Endothelial cell (in vitro differentiated cells): ENCODE measurements around the gene FBXW12. TPM values are rescaled to one million over a fixed set of nuclear protein-coding genes. Genes with fewer than 3 reads are reported as not detected.

Source experiments
- DNase-seq: peaks from one replicate; pipeline ENCODE4 v3.0.0; 2021; ENCODE audit warnings: low spot score
- H3K27ac Mint-ChIP-seq: one replicate; pipeline ENCODE4 v1.8.0; 2021; ENCODE audit warnings: mixed read lengths, inconsistent platforms; ENCODE audit not compliant: unreplicated experiment
- H3K27me3 Mint-ChIP-seq: one replicate; pipeline ENCODE4 v1.8.0; 2021; ENCODE audit warnings: mild to moderate bottlenecking, moderate library complexity, mixed read lengths, inconsistent platforms; ENCODE audit not compliant: unreplicated experiment
- H3K36me3 Mint-ChIP-seq: one replicate; pipeline ENCODE4 v1.8.0; 2021; ENCODE audit warnings: mild to moderate bottlenecking, low read depth, mixed read lengths, inconsistent platforms; ENCODE audit not compliant: unreplicated experiment
- H3K4me1 Mint-ChIP-seq: one replicate; pipeline ENCODE4 v1.8.0; 2021; ENCODE audit warnings: mild to moderate bottlenecking, mixed read lengths, inconsistent platforms; ENCODE audit not compliant: unreplicated experiment
- H3K4me3 Mint-ChIP-seq: one replicate; pipeline ENCODE4 v1.8.0; 2021; ENCODE audit warnings: mild to moderate bottlenecking, mixed read lengths, inconsistent platforms; ENCODE audit not compliant: unreplicated experiment
- H3K9me3 Mint-ChIP-seq: one replicate; pipeline ENCODE4 v1.8.0; 2021; ENCODE audit warnings: mixed read lengths, inconsistent platforms; ENCODE audit not compliant: unreplicated experiment
- total RNA-seq: library from RNA; stranded (reverse); fragmentation: NEBNext Ultra II Directional; extraction: Animal tissue kit (Norgen Biotek cat#: 25700); gene quantifications from one replicate; pipeline ENCODE4 v1.2.1, GENCODE V29; 2021; ENCODE audit not compliant: unreplicated experiment
- TF ChIP-seq, protein P1 (sequence below): fragments of 200-600 bp; sonication (generic); IDR thresholded peaks from one replicate; pipeline ENCODE4 v1.5.0; 2021; ENCODE audit warnings: antibody characterized with exemption; ENCODE audit not compliant: unreplicated experiment

The FBXW12 gene
- total RNA-seq, 1 donor from 2014 or later: not detected

DNA sequence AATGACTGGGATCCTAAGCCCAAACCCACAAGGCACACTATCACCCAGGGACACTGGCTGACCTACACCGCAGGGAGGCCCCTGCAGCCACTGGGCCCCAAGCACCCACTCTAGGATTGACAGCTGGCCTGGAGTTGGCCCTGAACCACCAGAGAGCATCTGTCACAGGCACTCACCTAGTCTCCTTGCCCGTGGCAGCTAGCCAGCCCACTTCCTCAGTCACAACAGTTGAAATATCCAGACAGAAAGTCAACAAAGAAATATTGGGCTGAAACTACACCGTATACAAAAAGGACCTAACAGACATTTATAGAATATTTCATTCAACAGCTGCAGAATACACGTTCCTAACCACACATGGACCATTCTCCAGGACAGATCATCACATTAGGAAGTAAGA is 33.4 kb upstream of the FBXW12 start:
- Mint-ChIP-seq H3K9me3 (no peaks in the 10 kb centered on the region), H3K36me3 (no peaks in the 10 kb centered on the region), H3K4me3 (no peak overlapping the region), H3K4me1 (peaks cover 6% of the 10 kb centered on the region), H3K27me3 (peaks cover 1% of the 10 kb centered on the region), H3K27ac (no peak overlapping the region)
- DNase-seq: no peak
- TF ChIP-seq, protein P1, sequence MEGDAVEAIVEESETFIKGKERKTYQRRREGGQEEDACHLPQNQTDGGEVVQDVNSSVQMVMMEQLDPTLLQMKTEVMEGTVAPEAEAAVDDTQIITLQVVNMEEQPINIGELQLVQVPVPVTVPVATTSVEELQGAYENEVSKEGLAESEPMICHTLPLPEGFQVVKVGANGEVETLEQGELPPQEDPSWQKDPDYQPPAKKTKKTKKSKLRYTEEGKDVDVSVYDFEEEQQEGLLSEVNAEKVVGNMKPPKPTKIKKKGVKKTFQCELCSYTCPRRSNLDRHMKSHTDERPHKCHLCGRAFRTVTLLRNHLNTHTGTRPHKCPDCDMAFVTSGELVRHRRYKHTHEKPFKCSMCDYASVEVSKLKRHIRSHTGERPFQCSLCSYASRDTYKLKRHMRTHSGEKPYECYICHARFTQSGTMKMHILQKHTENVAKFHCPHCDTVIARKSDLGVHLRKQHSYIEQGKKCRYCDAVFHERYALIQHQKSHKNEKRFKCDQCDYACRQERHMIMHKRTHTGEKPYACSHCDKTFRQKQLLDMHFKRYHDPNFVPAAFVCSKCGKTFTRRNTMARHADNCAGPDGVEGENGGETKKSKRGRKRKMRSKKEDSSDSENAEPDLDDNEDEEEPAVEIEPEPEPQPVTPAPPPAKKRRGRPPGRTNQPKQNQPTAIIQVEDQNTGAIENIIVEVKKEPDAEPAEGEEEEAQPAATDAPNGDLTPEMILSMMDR: no peak

DNA sequence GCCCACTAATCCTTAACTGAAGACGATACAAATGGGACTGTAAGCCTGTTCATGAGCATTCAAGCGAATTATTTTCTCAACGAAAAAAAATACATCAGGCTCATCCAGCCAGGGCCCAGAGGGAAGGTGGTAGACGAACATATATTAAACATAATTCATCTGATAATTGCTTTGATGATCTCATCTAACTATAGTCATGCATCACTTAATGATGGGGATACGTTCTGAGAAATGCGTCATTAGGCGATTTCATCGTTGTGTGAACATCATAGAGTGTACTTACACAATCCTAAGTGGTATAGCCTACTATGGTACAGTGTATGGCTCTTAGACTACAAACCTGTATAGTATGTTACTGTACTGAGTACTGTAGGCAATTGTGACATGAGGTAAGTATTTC is 28.6 kb upstream of the FBXW12 start:
- Mint-ChIP-seq H3K4me1 (peaks cover 11% of the 10 kb centered on the region), H3K27me3 (peaks cover 4% of the 10 kb centered on the region), H3K27ac (no peak overlapping the region), H3K9me3 (no peaks in the 10 kb centered on the region), H3K4me3 (no peak overlapping the region), H3K36me3 (no peaks in the 10 kb centered on the region)
- no peak for DNase-seq
- TF ChIP-seq, protein P1: no peak

DNA sequence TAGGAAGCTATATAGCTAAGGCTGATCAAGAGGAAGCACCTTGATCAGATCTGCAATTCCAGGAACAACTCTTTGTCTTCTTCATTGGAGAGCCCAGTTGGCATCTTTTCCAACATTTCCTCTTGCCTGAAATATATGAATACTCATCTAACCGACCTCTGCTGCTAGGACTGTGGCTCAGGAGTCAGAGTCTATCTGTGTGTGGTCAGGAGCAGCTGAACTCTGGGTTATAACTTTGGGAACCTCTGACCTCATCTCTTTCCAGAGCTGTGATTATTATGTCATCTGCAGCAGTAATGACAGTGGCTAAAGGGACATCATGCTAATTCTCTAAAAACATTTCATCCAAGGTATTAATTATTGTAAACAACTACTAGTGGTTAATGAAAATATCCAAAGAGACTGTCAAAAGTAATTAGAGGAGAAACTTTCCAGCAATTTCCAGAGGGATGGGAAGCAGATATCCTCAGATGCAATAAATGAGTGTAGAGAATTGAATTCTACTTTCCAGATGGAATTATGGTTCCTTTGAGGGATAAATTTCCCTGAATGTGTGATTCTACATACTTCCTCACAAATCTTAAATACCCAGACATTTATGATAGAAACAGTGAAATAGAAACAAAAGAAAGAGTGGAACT is 27.0 kb upstream of the FBXW12 start:
- Mint-ChIP-seq H3K4me3 (no peak overlapping the region), H3K36me3 (no peaks in the 10 kb centered on the region), H3K9me3 (no peaks in the 10 kb centered on the region), H3K4me1 (peaks cover 11% of the 10 kb centered on the region), H3K27me3 (peaks cover 4% of the 10 kb centered on the region), H3K27ac (no peak overlapping the region)
- TF ChIP-seq, protein P1: no peak
- DNase-seq: no peak

DNA sequence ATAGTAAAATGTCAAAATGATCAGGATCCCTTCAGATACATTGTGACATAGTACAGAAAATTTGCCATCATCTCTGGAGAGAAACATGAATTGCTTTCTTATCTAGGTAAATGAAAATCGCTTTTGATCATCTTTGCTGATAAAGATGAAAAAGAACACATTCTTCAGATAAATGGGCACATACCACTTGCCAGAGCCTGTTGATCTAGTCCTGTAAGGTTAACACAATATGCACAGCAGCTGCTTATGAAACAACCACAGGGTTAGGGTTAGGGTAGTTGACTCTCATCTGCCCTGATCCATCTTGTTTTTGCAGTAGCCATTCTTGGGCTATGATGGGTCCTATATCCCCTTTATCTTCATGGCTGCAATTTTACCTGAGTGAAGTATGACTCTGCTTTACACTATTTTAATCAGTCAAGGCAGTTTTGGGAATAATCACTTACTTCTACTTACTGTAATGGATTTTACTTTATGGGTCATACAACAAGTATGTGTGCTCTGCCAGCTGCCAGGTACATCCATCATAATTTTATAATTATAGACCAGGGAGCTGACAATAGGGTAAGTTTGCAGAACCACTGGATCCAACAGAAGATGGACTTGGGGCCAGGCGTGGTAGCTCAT is 26.0 kb upstream of the FBXW12 start:
- H3K9me3 Mint-ChIP-seq: no peaks in the 10 kb centered on the region
- no peak for DNase-seq
- no peaks in the 10 kb centered on the region for H3K36me3 Mint-ChIP-seq
- TF ChIP-seq, protein P1: no peak
- H3K4me3 Mint-ChIP-seq: no peak overlapping the region
- H3K4me1 Mint-ChIP-seq: peaks cover 11% of the 10 kb centered on the region
- H3K27me3 Mint-ChIP-seq: peaks cover 4% of the 10 kb centered on the region
- H3K27ac Mint-ChIP-seq: no peak overlapping the region

DNA sequence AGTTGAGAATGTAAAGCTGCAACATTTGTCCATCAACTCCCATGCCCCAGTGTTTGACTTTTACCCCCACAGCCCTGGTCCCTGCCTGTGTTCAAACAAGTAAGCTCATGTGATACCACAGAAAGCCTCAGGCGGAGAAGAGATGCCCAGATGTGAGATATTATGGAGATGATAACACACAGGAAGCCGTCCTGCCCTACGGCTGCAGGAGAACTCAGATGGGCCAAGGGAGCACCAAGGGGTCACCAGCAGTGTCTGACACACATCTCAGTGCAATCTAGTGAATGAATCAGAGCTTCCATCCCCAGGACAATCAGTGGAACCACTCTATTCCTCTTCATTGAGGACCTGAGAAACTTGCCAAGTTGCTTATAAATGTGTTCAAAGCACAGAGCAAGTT is 24.5 kb upstream of the FBXW12 start:
- TF ChIP-seq, protein P1: no peak
- H3K4me1 Mint-ChIP-seq: peaks cover 11% of the 10 kb centered on the region
- H3K27ac Mint-ChIP-seq: no peak overlapping the region
- no peak for DNase-seq
- H3K4me3 Mint-ChIP-seq: no peak overlapping the region
- peaks cover 4% of the 10 kb centered on the region for H3K27me3 Mint-ChIP-seq
- no peaks in the 10 kb centered on the region for H3K36me3 Mint-ChIP-seq
- no peaks in the 10 kb centered on the region for H3K9me3 Mint-ChIP-seq
